Stimulated activated CD8-positive, alpha-beta memory T cell treated with anti-CD3 and anti-CD28 coated beads, Interleukin-2, amount 100 ng/mL, for 48 hours (primary cell): Measurements from ENCODE around the gene SCFD2.
"Not testable (repeated sequence)": the region's sequence is repeated elsewhere in the genome, so short reads cannot be mapped to it uniquely, and the experiment has no call there.

Experiments used
- DNase-seq, 2 donors: peaks; one replicate each; pipeline ENCODE4 v3.0.0-alpha.2; 2020; ENCODE audit warnings: low read depth in 2 of 2

SCFD2 gene

DNA sequence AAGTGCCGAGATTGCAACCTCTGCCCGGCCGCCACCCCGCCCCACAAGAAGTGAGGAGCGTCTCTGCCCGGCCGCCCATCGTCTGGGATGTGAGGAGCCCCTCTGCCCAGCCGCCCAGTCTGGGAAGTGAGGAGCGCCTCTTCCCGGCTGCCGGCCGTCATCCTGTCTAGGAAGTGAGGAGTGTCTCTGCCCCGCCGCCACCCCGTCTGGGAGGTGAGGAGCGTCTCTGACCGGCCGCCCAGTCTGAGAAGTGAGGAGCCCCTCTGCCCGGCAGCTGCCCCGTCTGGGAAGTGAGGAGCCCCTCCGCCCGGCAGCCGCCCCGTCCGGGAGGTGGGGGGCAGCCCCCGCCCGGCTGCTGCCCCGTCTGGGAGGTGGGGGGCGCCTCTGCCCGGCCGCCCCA is 226.6 kb downstream of the SCFD2 start:
- DNase-seq: not testable (repeated sequence)

DNA sequence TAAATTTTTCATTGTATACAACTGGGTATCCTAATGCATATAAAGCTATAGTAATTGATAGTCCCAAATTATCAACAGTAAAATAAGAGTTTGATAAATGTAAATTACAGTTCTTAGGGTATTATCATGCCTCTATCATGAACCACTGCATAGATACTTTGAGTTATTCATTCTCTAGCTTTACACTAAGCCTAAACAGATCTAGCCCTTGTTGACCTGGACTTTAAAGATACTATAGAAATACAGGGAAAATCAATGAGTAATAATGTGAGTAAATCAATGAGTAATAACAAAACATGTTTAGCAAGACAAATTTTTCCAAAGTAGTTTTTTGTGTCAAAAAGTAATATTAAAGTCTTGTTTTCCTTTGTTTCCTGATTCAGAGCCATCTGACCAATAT is 228.4 kb downstream of the SCFD2 start:
- no peak for DNase-seq

DNA sequence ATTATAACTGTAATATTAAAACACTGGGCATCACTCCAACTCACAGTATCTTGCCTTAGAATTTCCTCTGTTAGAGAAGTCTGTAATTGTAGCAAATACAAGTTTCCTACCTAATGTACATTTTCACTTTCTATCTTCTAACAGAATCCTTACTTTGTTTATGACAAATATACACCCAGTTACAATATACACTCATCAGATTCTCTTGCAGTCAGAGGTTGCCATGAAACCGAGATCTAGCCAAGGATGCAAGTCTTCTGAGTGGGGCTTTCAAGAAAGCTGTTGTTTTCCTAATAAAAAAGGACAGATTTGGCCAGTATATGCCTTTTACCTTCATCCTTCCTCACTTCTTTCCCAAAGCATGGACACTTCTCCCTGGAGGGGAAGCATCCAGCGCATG is 228.9 kb downstream of the SCFD2 start:
- no peak for DNase-seq

DNA sequence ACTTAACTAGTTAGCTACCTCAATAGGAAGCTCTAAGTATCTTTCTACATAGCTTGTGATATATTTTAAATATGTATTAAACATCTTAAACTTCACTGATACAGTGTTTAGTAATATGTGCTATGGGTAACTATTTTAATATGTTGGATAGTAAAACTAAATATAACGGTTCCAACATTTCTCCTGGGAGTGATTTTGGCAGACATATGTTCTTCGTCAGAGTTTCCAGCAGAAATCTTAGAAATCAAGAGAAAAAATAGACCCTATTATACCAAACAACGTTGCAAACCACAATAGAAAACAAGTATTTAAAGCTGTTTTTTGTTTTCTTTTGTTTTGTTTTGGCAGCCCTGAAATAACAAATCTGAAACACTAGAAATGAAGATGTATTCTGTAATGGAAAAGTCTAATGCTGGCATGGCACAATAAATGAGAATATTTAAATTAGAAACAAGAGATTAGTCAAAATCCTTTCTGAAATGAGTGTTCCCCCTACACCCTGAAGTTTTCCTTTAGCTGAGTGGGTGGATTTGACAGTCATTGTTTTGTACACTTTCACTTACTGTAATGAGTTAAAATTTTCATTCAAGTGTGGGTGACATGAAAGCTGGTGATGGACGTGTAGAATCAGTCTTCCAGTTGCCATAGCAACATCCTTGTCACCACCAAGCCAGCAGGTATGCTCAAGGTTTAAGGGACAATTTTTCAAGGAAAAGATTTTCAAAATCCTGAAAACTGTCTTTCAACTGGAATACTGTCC is 233.5 kb downstream of the SCFD2 start:
- DNase-seq: no peak

DNA sequence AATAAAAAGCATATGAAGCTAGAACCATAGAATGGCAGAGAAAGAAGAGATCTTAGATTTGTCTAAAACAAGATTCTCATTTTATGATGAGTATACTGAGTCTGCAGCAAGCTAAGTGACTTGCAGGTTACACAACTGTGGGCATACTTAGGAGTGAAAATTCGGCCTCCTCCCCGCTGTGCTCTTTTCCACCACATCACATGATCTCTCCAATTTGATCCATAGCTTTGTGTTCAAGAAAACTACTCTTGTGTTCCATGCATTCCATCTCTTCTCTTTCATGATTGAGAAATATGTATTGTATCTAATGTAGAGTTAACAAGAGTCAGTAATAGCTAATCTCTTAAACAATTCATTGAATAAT is 234.3 kb downstream of the SCFD2 start:
- DNase-seq: no peak

DNA sequence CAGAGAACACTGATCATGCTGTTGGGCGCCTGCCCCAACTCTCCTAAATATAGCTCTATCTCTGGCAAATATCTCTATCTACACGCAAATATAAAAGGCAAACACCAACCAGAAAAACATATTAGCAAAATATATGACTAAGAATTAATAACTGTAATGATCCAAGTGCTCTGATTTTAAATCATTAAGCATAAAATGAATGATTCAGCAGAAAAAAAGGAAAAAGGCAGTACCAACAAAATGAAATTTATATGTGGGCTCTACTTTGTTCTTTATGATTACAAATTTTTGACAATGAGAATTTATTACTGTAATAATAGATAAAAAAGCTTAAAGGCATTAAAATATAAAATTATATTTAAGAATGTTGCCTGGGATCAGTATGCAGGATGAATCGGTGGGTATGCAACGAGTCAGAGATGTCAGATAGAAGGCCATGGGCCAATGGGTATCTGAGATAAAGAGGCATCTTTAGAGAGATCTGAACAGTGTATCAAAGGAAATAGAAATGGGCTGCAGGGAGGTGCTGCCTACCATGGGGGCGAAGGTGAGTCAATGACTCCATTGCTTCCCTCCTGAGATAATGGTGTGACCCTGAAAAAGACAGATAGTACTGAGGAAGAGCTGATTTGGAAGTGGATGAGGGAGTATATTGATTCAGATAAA is 234.8 kb downstream of the SCFD2 start:
- no peak for DNase-seq

DNA sequence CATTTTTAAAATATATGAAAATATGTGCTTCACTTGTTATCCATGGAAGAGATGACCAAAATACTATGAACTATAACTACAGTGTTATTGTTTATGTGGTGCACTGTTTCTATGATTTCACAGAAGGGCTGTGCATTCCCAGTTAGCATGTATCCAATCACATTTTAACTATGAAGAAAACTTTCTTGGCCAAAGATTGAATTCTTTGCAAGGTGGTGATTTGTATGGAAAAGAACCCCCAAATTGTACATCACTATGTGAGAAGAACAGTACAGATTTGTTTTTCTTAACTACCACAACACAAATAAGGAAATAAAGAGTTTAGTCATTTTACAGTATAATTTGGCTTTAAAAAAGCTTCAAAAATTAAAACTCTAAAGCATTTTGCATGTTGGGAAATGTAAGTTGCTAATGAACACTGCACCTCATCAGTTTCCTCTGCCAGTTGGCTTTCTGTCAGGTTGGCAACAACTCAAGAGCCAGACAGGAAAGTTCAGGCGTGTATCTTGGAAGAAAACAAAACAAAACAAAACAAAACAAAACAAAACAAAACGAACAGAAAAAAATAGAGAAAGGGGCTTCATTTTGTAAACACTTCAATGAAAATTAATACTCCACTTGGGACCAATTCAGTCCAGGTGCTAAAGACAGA is 237.0 kb downstream of the SCFD2 start:
- no peak for DNase-seq

DNA sequence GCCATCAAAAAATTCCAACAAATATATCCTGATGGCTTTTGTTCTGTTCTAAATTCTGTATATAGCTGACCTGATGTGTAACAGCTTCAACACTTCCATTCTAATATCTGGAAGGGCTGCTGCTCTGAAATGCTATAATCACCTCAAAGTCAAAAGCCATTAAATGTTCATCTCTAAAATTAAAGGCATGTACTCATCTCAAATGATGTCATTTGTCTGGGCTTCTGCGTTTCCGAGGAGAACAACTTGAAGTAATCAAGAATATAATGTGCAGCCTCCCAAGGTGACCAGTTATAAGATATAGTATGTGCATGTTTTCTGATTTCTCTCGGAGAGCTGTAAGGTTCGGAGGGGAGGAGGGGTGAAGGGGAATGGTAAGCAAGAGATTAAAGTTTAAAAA is 237.6 kb downstream of the SCFD2 start:
- no peak for DNase-seq

DNA sequence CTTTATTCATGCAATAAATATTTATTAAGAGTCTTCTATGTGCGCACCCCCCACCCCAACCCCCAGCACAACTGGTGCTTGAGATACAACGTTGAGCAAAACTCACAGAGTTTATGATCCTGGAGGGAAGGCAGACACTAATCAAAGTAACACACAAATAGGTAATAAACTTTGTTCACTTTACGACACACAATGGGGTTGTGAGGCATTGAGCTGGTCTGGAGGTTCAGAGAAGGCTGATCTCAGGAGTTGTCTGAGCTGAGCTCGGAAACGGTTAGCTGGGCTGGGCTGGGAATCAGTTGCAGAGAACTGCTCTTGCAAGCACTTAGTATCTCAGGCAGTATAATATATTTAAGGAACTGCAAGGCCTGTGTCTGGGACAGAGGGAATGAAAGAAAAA is 238.5 kb downstream of the SCFD2 start:
- no peak for DNase-seq

DNA sequence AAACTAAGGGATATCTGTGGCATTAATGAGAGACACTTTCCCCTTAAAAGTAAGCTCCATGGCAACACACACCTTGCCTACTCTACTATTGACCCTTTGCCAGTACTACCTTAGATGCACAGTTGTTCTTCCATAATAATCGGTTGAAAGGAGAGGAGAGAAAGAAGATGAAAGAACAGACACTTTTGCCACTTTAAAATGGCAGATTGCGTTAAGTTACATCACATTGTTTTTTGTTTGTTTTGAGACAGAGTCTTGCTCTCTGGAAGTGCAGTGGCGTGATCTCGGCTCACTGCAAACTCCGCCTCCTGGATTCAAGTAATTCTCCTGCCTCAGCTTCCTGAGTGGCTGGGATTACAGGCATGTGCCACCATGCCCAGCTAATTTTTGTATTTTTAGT is 239.8 kb downstream of the SCFD2 start:
- no peak for DNase-seq

DNA sequence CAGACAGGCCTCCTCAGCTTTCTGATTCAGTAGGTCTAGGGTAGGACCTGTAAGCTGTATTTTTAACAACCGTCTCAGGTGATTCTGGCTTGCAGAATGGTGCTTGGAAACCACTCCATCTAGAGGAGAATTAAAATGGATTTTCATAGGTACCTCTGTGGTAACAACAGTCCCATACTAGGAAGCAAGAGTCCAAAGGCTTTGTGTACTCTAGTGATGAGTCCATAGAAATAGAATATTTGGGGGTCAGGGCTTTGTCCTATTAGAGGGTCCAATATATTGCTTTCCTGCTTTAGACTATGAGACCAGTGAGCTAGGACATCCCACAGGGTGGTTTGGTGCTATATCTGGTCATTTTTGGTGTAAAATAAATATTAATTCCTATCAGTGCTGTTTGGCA is 242.0 kb downstream of the SCFD2 start:
- DNase-seq: no peak

DNA sequence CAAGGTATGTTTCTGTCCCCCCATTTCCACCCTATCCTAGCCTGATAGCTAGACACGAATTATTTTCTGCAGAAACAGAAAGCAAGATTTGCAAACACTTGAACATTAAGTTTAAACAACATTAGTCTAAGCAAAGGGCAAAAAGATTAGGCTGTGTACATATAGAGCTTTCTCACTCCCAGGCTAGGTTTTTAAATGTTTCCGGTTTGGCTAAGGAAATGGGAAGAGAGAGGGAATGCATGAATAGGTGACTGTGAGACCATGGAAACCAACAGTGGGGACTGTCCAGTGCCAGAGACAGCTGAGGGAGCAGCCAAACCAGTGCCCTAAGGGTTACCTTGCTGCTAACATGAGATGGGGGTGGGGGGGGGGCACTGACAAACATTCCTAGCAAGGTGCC is 242.7 kb downstream of the SCFD2 start:
- no peak for DNase-seq

DNA sequence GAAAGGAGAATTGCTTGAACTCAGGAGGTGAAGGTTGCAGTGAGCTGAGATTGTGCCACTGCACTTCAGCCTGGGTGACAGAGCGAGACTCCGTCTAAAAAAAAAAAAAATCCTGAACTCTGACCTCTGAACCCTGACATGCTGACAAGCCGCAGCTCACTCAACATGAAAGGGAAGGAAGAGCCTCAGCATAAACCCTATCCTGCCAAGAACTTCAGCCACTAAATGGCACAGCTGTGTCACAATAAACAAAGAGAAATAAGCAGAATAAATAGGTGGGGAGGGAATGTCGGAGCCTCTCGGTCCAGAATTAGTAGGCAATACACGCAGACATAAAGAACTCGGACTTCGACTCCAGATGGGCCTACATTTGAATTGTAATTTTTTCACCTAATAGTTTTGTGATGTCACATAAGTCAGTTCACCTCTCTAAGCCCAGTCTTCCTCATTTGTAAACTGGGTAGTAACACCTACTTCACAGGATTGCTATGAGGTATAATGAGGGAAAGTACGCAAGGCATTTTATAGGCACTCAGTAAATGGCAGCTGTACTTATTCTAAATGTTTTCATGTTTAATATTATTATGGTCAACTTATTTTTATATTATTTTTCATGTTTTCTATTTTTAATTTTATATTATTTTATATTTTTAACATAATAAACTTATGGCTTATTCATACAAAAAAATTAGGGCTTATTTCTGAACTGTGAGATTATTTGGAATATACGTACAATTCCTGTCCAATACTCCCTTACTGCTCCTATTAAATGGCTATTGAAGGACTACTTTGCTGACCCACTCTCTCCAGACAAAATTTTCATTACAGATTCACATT is 243.4 kb downstream of the SCFD2 start:
- DNase-seq: no peak

DNA sequence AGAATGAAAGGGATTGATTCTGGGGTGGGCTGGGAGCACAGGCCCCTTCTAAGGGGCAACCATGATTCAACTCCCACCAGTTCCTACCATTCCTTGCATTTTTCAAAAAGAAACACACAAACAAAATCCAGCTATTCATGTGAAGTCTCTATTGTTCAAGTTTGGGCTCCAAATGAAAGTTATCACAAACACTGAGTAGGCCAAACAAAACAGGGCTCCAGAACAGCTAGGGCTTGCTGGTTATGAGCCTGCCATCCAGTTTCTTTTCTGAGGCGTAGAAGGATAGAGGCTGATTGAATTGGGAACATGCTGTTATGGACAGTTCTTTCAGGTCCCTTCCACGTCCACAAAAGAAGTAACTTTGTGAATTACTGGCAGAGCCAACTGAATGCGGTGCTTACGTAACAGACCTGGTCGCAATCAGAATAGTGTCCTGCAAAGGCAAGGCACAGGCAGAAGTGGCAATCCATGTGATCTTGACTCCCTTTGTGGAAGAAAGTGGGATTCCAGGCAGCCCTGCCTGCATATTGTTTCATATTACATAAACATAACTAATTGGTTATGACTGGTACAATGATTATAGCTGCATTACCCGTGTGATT is 244.5 kb downstream of the SCFD2 start:
- no peak for DNase-seq

DNA sequence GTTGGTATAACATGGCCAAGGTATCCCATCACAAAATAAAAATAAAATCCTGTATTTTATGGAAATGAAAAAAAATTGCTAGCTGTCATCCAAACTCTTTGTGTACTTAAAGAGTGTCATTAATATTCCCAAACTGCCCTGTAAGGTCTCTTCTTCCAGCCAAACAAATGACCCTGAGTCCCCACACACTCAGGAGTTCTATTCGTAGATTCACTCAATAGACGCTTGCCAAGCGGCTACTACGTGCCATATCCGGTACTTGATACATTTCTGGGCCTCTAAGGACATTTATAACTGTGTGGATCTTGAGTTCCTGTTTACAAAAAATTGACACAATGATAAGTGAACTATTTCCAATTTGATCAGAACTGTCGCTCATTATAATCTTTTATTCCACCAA is 245.1 kb downstream of the SCFD2 start:
- no peak for DNase-seq

DNA sequence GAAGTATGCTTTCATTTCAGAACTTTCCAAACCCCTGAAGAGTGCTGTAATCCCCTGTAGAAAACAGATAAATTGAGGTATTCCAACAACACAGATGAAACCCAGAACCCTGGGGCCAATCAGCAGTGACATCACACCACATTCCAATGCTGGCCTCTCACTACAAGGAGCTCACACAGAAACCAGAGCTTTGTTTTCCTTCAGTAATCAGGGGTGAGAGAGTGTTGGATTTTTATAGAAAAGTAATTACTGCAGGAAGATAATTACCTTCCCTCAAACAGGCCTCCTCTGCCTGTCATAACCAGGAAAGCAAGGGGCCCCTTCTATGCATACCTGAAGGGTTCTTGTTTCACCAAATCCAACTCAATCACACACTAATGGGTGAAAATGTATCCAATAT is 246.2 kb downstream of the SCFD2 start:
- DNase-seq: no peak

DNA sequence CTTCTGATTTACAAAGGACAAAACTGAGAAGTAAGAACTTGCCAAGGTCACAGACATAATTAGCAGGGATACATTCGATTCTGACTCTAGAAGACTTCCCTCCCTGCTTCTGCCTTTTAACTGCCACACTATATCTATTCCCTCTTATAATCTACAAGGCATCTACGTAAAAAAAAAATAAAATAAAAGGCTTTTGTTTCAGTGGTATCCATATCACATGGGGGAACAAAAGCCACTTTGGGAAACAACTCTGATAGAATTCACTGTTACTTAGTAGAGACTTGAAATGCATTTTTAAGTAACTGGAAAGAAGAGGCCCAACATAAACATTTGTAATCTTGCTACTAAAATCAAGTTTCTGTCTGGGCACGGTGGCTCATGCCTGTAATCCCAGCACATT is 247.2 kb downstream of the SCFD2 start:
- no peak for DNase-seq

DNA sequence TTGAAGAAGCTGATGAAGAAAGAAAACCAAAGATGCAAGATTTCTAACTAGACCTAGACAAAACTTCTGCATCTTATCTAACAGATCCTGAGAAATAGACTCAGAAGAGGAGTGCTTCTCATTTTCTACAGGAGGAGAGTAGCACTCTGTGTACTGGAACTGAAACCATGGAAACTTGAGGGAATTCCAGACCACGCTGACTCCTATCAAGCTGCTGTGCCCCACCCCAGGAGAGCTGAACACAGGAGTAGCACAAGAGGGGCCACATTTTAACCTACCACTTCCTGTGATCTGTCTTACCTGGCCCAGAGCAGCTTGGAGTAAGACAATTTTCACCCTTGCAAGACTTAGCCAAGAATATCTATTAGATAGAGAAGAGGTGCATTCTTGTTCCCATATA is 248.9 kb downstream of the SCFD2 start:
- no peak for DNase-seq

DNA sequence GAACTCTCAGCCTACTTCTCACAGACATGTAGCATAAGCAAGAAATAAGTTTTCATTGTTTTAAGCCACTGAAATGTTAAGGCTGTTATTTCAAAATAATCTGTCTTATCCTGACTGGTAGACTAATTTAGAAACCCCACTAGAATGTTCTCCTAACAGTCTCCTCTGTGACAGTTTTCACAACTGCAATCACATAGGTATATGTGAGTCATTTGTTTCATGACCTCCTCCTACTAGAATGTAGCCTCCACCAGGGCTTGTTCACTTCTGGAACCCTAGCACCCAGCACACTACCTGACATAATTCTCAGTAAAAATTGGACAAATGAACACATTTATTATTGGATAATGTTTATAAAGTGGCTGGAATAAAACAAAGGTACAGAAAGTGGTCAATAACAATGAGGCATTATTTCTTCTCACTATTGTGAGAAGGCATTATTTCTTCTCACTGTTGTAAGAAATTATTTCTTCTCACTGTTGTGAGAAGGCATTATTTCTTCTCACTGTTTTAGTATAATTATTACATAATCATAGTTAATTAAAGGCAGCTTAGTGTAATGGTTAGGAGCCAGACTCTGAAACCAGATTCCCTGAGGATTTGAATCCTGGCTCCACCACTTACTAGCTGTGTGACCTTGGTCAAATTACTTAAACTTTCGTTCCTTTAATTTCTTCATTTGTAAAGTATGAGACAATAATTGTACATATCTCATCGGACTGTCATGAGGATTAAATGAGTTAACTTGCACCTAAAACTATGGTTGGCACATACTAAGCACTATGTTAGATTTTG is 252.2 kb downstream of the SCFD2 start:
- DNase-seq: no peak

DNA sequence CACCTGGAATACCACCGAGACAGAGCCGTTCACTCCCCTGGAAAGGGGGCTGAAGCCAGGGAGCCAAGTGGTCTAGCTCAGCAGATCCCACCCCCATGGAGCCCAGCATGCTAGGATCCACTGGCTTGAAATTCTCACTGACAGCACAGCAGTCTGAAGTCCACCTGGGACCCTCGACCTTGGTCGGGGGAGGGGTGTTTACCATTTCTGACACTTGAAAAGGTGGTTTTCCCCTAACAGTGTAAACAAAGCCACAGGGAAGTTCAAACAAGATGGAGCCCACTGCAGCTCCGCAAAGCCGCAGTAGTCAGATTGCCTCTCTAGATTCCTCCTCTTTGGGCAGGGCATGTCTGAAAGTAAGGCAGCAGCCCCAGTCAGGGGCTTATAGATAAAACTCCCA is 260.5 kb downstream of the SCFD2 start:
- DNase-seq: no peak

DNA sequence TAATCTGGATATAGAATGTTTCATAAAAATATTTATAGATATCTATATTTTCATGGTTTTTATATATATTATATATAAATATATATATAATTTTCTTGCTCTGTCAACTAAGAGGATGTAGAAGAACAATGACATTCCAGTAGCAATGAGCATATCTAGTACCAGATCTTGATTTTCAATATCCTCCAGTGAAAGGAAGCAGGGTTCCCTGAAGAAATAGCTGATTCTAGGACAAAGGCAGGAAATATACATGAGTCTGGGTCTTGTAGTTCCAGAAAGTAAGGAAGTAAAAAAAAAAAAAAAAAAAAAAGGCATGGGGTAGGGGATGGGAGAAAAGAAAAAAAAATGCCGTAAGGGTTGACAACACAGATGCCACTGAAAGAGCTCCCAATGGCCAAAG is 262.4 kb downstream of the SCFD2 start:
- no peak for DNase-seq
